GM18861 (cell line): ENCODE measurements around the gene BEGAIN.

Source experiments
- ATAC-seq: cut with Tn5 transposase; IDR thresholded peaks from one replicate; pipeline ENCODE4 v1.9.1; 2021; ENCODE audit not compliant: unreplicated experiment

The BEGAIN gene

DNA sequence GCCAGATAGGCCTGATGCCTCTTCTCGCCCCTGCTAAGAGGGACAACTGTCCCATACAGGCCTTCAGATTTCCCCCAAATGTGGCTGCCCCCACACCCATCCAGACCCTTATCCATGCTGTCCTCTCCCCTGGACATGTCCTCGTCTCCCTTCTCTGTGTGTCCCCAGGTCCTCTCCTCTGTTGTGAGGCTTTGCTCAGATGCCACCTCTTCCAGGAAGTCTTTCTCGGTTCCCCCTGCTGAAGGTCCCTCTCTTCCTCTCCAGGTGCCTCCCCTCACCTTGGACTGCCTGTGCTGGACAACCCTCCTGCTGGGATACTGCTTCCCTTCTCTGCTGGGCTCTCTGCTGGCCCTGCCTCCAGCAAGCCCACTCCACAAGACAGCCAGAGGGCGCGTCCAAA is 33.7 kb downstream of the BEGAIN start:
- ATAC-seq: no peak

- no peak for ATAC-seq
These were observed 34.6 kb downstream of the BEGAIN start for GRCh38 chr14:100552524-100553125.

DNA sequence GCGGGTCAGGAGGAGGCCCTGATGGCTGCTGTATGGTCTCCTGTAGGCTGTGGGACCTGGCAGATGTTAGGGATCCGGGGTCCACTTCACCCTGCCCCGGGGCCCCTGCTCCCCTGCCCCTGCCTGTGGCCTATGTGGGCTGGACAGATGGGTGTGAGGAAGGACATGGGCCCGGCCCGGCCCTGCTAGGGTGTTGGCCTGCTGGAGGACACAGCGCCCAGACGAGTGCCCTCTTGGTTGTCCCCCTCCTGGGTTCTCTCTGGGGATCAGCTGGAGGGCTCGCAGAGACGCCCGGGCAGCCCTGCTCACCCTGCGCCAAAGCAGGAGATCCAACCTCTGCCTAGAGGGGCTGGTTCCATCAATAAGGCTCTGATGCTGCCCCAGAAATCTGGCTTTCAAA is 36.2 kb downstream of the BEGAIN start:
- ATAC-seq: no peak

DNA sequence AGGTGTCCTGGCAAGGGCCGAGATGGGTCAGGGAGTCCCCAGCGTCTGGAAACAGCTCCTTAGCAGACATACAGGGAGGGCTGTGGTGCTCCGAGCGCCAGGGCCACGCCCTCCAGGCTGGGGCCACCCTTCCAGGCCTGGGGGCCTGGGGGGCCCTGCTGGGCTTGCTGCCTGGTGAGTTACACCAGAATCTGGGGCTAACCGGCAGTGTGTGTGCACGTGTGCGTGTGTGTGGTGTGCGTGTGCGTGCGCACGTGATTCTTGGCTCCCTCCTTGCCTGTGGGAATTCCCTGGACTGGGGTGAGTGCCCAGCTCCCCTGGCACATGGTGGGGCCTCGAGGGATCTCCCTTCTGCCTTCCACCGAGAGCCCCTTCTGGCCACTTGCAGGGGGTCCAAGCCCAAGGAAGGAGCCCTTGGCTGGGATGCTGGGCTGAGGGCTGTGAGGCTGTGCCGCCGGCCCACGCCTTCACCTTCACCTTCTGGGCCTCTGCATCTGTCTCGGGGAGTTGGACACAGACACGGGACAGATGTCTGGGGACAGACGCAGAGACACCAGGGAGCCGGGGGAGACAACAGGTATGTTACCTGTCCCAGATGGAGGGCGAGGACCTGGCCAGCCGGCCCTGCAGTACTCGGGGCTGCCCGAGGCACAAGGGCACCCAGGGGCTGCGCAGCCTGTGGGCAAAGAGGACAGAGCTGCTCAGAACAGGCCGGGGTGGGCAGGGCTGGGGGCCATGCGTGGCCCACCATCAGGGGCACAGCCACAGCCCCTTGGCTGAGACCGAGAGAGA is 37.2 kb downstream of the BEGAIN start:
- ATAC-seq: no peak

DNA sequence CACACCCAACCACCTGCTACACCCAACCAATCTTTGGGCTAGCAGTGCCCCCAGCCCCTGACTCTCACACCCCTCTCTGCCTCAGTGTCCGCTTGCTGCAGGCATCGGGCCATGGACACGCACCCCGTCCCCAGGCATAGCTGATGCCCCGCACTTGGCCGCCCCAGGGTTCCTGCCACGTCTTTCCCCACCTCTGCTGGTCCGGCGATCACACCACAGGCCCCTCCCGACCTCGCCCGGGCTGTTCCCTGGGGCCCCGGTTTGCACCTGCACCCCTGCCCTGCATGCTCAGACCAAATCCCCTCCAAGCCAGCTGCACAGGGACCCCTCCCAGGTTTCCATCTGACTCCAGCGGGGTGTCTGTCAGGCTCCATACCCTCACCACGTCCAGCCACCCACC is 38.3 kb downstream of the BEGAIN start:
- ATAC-seq: no peak

GRCh38 chr14:100548295-100548655 is 38.9 kb downstream of the BEGAIN start:
- ATAC-seq: no peak

DNA sequence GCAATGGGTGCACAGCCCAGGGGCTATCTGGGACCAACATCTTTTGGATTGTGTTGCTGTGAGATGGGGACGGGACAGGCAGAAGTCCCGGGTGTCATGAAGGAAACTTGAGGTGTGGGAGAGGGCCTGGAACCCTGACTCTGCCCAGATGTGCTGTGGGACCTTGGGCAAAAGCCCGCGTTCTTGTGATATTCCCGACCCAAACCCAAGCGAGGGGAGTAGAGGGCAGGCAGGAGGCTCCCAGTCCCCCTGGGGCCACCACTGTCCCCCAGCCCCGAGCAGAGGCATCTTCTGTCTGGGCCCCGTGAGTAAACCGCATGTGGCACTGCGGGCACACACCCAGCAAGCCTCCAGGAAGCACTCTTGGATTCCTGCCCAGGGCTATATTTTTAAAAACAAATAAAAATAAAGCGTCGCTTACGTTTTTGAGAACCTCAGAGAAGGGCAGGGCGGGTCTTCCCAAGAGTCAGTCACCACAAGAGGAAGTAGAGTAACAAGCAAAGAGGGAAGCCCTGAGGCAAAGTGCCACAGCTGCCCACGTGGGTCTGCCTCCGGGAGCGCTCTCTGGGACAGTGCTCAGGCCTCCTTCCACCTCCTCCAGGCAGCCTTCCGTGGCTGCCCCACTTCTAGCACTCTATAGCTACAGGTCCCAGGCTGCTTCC is 39.5 kb downstream of the BEGAIN start:
- ATAC-seq: no peak

- ATAC-seq: no peak
These were observed 41.2 kb downstream of the BEGAIN start for GRCh38 chr14:100546051-100546443.

DNA sequence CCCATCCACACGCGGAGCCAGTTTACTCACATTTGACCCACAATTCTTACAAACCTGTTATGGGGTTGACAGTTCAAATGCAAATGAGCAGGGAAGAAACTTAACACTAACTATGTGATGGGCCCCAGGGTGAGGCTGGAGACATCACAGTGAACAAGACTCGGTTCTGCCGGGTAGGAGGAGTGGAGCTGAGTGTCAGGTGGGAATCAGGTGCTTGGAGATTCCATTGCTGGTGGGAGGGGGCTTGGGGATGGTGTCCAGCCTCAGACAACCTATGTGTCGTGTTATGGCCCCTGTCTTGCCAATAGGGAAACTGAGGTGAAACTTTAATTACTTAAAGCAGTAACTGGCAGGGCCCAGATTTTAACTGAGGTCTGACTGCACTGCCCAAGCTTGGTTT is 41.9 kb downstream of the BEGAIN start:
- no peak for ATAC-seq

DNA sequence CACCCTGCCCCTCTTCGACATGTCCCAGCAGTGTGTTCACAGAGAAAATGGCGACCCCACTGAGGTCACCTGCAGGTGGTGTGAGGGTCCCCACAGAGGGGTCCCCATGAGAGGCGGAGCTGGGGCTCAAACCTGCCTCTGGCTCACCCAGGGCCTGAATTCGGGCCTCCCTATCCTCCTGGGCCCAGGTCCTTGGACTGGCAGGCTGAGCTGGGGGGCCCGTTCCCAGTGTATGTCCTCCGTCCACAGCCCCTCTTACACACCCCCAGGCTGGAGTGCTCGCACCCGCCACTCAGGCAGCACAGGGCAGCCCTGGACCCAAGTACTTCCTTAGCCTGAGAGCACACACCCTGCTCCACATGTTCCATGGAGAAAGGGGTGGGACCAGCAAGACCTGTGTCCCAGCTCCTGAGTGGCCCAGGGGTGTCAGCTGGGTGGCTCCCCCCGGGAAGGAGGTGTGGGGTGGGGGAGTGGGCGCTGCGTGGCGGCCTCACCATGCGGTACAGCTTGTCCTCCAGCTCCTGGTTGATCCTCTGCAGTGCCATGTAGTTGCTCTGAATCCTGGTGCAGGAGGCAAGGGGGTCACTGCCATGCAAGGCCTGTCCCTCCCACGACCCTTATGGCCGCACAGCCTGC is 42.6 kb downstream of the BEGAIN start:
- ATAC-seq: no peak

- ATAC-seq: no peak
These were observed 43.5 kb downstream of the BEGAIN start for GRCh38 chr14:100543471-100544455.

GRCh38 chr14:100542619-100543205 is 44.5 kb downstream of the BEGAIN start:
- no peak for ATAC-seq

- no peak for ATAC-seq
These were observed 45.3 kb downstream of the BEGAIN start for GRCh38 chr14:100541621-100542560.

- no peak for ATAC-seq
These were observed 46.1 kb downstream of the BEGAIN start for GRCh38 chr14:100540926-100541620.

GRCh38 chr14:100540141-100540925 is 46.9 kb downstream of the BEGAIN start:
- no peak for ATAC-seq

GRCh38 chr14:100539766-100540140 is 47.5 kb downstream of the BEGAIN start:
- ATAC-seq: no peak

DNA sequence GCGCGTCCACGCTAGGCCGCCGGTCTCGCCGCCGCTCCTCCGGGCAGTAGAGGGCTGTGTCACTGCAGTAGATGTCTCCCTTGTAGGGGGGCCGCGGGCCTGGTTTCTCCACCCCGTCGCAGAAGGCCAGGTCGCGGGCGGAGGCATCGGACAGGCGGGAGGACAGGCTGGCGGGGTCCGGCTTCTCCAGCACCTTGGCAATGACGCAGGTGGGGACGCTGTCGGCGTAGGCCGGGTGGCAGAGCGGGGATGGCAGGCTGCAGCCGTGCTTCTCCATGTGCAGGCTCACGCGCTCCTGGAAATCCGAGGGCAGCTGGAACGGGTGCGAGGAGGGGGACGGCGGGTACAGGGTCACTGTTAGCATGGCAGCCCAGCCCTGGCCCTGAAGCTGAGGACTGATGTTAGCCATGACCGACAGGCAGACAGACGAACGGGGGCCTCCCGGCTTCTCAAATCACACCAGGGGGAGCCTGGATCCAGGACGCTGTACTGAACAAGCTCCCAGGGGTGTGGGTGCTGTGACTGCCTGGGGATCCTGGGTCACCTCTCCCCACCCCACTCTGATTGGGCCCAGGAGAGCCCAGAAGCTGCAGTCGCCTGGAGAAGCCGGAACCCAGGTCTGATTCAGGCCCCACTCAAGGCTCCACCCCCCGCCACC is 48.1 kb downstream of the BEGAIN start:
- no peak for ATAC-seq
